HFFc6 (cell line): Measurements from ENCODE around the gene GPR31. TPM values are rescaled to one million over a fixed set of nuclear protein-coding genes. Genes with fewer than 3 reads are reported as not detected.

Experiments
- DNase-seq: peaks from one replicate; pipeline ENCODE4 v3.0.0-alpha.2; 2018
- H3K27ac Mint-ChIP-seq: 2 replicates; pipeline ENCODE4 v1.8.0; 2020; ENCODE audit warnings: mild to moderate bottlenecking, mixed read lengths
- H3K27me3 Mint-ChIP-seq: 2 replicates; pipeline ENCODE4 v1.8.0; 2021; ENCODE audit warnings: mild to moderate bottlenecking, moderate library complexity, mixed read lengths; ENCODE audit not compliant: insufficient read depth
- H3K36me3 Mint-ChIP-seq: 2 replicates; pipeline ENCODE4 v1.8.0; 2021; ENCODE audit warnings: low read depth, mixed read lengths
- H3K4me1 Mint-ChIP-seq: 2 replicates; pipeline ENCODE4 v1.8.0; 2020; ENCODE audit warnings: low read depth, mixed read lengths
- H3K4me3 Mint-ChIP-seq: 2 replicates; pipeline ENCODE4 v1.8.0; 2020; ENCODE audit warnings: mild to moderate bottlenecking, moderate library complexity, mixed read lengths
- H3K9me3 Mint-ChIP-seq: 2 replicates; pipeline ENCODE4 v1.8.0; 2020; ENCODE audit warnings: mild to moderate bottlenecking, mixed read lengths
- CTCF ChIP-seq: fragments of 200-600 bp; sonication (generic); IDR thresholded peaks from 2 replicates; pipeline ENCODE4 v1.5.0; 2021; ENCODE audit warnings: antibody characterized with exemption, mild to moderate bottlenecking
- total RNA-seq, 6 experiments: library from RNA; stranded (reverse); fragmentation: NEBNext Ultra II Directional; extraction: Animal tissue kit (Norgen Biotek cat#: 25700); gene quantifications; 2 replicates in 1 of 6; 3 replicates in 5 of 6; pipeline ENCODE4 v1.2.3, GENCODE V29; 2021

Gene GPR31
- total RNA-seq, 6 experiments from 2014 or later, result not detected

DNA sequence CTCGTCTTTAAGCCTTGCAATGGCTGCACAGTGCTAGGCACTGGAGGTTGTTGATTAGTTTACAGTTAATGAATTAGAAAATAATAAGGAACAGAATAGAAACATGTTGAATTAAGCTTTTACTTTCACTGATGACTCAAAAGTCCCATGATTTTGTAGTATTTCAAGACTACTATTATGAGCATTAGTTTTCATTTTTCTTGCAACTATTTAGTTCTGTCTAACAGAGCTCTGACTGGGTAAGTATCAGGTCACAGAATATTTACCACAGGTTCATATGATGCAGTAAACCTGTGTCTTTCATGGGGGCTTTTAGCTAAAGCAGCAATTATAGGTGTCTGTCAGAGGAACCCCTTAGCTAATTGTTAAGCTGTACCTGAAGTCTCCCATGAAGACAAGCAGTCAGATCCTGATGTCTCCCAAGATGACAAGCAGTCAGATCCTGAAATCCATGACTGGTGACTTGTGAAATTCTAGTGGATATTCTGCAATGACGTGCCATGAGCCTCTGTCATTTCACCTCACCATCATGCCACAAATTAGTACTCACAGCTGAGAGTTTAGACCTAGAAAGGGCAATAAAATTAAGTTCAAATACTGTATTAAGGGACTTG lies 8.2 kb upstream of the GPR31 start:
- H3K27me3 Mint-ChIP-seq, result no peaks in the 10 kb centered on the region; the same call in none of the 2 replicates
- H3K36me3 Mint-ChIP-seq, result peaks cover 10% of the 10 kb centered on the region
- DNase-seq, result no peak
- H3K4me1 Mint-ChIP-seq, result no peaks in the 10 kb centered on the region
- no peak overlapping the region for H3K27ac Mint-ChIP-seq
- H3K4me3 Mint-ChIP-seq, result no peak overlapping the region
- no peak for TF ChIP-seq CTCF
- peaks cover 20% of the 10 kb centered on the region for H3K9me3 Mint-ChIP-seq

DNA sequence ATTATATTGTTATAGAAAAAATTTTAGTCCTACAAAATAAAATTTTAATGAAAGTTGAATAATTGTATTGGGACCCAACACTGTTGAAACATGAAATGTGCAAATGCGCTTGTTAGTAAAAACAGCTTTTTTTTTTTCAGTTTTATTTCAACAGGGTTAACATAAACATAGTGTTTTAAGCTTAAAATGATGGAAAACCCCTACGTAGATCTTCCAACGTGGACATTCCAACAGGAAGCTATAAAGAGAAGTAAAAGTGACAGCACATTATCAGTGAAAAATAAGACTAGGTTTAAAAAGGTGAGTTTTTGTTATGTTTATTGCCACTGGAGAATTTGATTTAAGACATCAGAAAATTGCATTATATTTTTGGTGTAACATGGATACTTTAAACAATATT lies 6.5 kb upstream of the GPR31 start:
- Mint-ChIP-seq H3K27ac (no peak overlapping the region), H3K4me3 (no peak overlapping the region), H3K4me1 (no peaks in the 10 kb centered on the region), H3K9me3 (peaks cover 21% of the 10 kb centered on the region), H3K27me3 (no peaks in the 10 kb centered on the region; the same call in none of the 2 replicates), H3K36me3 (peaks cover 3% of the 10 kb centered on the region)
- TF ChIP-seq CTCF, result no peak
- DNase-seq, result no peak

GRCh38 chr6:167163476-167164011 lies 5.8 kb upstream of the GPR31 start:
- no peaks in the 10 kb centered on the region for H3K4me1 Mint-ChIP-seq
- peaks cover 21% of the 10 kb centered on the region for H3K9me3 Mint-ChIP-seq
- no peak overlapping the region for H3K27ac Mint-ChIP-seq
- H3K27me3 Mint-ChIP-seq, result no peaks in the 10 kb centered on the region; the same call in none of the 2 replicates
- no peaks in the 10 kb centered on the region for H3K36me3 Mint-ChIP-seq
- no peak for DNase-seq
- H3K4me3 Mint-ChIP-seq, result no peak overlapping the region
- TF ChIP-seq CTCF, result no peak

DNA sequence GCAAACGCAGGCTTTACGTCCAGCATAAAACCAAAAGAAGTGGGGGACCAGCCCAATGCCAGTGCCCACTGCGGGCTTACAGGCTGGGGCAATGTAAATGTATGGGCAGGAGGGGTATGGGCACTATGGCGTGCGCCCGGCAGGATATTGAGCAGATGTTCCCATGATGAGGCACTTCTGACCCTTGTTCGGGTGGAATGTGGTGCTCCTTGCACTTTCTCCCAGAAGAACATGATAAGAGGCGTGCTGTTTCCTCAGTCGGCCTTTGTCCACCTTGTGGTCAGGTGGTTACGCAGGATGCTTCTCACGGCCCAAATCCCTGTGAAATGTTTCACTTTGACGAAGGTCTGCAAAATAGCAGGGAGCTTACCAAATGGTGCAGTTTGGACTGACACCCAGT lies 4.8 kb upstream of the GPR31 start:
- Mint-ChIP-seq H3K36me3 (no peaks in the 10 kb centered on the region), H3K27me3 (no peaks in the 10 kb centered on the region; the same call in none of the 2 replicates), H3K9me3 (peaks cover 28% of the 10 kb centered on the region), H3K27ac (no peak overlapping the region), H3K4me3 (no peak overlapping the region), H3K4me1 (no peaks in the 10 kb centered on the region)
- no peak for TF ChIP-seq CTCF
- no peak for DNase-seq

DNA sequence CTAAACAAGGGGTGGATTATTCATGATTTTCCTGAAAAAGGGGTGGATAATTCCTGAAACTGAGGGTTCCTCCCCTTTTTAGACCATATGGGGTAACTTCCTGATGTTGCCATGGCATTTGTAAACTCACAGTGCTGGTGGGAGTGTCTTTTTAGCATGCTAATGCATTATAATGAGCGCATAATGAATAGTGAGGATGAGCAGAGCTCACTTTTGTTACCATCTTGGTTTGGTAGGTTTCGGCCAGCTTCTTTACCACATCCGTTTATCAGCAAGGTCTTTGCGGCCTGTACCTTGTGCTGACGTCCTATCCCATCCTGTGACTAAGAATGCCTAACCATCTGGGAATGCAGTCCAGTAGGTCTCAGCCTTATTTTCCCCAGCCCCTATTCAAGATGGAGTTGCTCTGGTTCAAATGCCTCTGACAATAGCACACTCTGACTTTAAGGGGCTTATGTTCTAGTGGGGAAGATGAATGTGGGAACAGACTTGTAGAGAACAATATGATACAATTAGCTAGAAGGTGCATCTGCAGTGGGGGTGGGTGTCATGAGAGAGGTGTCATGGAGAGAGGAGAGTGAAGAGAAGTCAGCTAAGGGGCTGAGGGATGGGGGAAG lies 4.2 kb upstream of the GPR31 start:
- no peak overlapping the region for H3K4me3 Mint-ChIP-seq
- no peak overlapping the region for H3K27ac Mint-ChIP-seq
- H3K27me3 Mint-ChIP-seq, result no peaks in the 10 kb centered on the region; the same call in none of the 2 replicates
- H3K9me3 Mint-ChIP-seq, result peaks cover 28% of the 10 kb centered on the region
- H3K36me3 Mint-ChIP-seq, result no peaks in the 10 kb centered on the region
- H3K4me1 Mint-ChIP-seq, result no peaks in the 10 kb centered on the region
- TF ChIP-seq CTCF, result no peak
- no peak for DNase-seq
